ENCODE measurements around the gene KIF12. TPM values are rescaled to one million over a fixed set of nuclear protein-coding genes. Genes with fewer than 3 reads are reported as not detected.

The KIF12 gene
- total RNA-seq, 2 experiments from 2014 or later, result not detected

DNA sequence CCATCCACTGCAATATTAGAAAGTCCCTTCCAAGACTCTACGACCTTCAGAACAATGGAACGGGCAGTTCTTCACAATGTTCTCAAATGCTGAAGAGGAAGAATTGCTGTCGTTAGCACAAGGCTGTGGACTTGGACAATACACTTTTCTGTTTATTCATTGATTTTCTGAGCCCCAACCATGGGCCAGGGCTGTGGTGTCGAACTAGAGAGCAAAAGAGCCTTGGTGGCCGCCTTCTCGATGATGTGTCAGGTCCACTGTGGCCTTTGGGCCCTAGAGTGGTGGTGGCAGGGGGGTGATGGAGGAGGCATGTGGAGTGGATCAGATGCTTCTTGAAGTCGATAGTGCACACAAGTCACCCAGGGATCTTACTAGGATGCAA is 18.5 kb upstream of the KIF12 start:
- no peaks in the 10 kb centered on the region for H3K4me1 Mint-ChIP-seq
- H3K27me3 Mint-ChIP-seq, result peaks cover 30% of the 10 kb centered on the region
- no peaks in the 10 kb centered on the region for H3K9me3 Mint-ChIP-seq
- DNase-seq, result no peak
- H3K4me3 Mint-ChIP-seq, result no peak overlapping the region
- no peaks in the 10 kb centered on the region for H3K36me3 Mint-ChIP-seq
- no peak overlapping the region for H3K27ac Mint-ChIP-seq

DNA sequence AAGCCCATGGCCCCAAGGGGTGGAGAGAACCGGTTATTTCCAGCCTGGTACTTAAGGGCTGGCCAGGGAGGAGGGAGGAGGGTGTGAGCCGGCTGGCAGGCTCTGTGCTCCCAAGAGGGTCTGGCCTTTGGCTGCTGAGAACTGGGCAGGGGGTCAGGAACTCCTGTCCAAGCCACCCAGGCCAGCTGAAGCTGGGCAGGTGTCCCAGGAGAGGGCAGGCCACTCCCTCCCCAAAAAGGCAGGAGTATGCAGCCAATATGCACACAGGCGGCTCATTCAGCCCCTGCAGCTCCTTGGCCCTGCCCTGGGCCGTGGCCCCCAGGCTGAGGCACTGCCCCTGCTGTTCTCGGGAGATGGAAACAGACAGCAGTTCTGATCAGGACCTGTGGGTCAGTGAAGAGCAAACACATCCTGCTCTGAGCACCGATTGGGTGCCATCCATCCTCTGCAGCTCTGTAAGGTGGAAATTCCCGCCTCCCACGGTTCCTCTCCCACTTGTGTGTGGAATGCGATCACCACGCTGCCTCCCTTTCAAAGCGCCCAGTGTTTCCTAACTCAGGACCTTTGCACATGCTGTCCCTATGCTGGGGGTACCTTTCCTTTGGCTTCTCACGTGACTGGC is 17.1 kb upstream of the KIF12 start:
- no peak overlapping the region for H3K27ac Mint-ChIP-seq
- DNase-seq, result no peak
- peaks cover 30% of the 10 kb centered on the region for H3K27me3 Mint-ChIP-seq
- no peaks in the 10 kb centered on the region for H3K36me3 Mint-ChIP-seq
- no peaks in the 10 kb centered on the region for H3K4me1 Mint-ChIP-seq
- no peak overlapping the region for H3K4me3 Mint-ChIP-seq
- no peaks in the 10 kb centered on the region for H3K9me3 Mint-ChIP-seq

DNA sequence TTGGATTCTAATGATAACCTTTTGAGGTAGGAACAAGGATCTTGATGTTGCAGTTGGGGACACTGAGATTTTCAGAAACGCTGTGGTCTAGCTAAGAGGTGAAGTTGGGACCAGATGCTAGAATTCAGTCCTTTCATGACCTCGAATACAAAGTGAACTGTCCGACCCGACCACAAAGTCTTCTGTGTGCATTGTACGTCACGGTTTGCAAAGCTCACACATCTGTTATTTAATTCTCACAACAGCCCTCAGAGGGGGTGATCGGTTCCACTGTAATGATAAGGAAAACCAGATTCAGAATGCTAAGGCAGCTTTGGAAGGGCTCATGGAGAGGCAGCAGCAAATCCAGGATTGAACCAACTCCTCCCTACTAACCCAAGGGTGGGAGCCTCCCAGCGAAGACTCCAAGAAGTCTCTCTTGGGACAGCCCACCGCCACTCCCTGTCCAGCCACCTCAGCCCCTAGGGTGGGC is 16.6 kb upstream of the KIF12 start:
- H3K36me3 Mint-ChIP-seq, result no peaks in the 10 kb centered on the region
- DNase-seq, result no peak
- H3K27ac Mint-ChIP-seq, result no peak overlapping the region
- peaks cover 30% of the 10 kb centered on the region for H3K27me3 Mint-ChIP-seq
- no peaks in the 10 kb centered on the region for H3K9me3 Mint-ChIP-seq
- no peaks in the 10 kb centered on the region for H3K4me1 Mint-ChIP-seq
- no peak overlapping the region for H3K4me3 Mint-ChIP-seq

DNA sequence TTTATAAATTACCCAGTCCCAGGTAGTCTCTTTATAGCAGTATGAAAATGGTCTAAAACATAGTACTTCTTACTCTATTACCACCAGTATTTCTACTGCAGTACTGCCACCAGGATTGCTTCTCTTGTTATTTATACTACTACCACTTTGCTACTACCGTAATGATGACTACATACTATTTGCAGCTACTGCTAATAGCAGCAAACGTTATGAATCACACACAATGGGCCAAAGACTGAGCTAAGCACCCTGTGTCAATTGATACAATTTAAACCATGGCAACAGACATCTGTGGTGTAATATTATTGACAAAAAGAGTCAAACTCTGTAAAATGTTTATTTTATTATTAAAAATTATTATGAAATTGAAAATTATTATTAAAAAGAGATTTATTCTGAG is 15.3 kb upstream of the KIF12 start:
- H3K27me3 Mint-ChIP-seq, result peaks cover 30% of the 10 kb centered on the region
- H3K4me1 Mint-ChIP-seq, result no peaks in the 10 kb centered on the region
- H3K4me3 Mint-ChIP-seq, result no peak overlapping the region
- no peaks in the 10 kb centered on the region for H3K36me3 Mint-ChIP-seq
- no peak overlapping the region for H3K27ac Mint-ChIP-seq
- DNase-seq, result no peak
- no peaks in the 10 kb centered on the region for H3K9me3 Mint-ChIP-seq

DNA sequence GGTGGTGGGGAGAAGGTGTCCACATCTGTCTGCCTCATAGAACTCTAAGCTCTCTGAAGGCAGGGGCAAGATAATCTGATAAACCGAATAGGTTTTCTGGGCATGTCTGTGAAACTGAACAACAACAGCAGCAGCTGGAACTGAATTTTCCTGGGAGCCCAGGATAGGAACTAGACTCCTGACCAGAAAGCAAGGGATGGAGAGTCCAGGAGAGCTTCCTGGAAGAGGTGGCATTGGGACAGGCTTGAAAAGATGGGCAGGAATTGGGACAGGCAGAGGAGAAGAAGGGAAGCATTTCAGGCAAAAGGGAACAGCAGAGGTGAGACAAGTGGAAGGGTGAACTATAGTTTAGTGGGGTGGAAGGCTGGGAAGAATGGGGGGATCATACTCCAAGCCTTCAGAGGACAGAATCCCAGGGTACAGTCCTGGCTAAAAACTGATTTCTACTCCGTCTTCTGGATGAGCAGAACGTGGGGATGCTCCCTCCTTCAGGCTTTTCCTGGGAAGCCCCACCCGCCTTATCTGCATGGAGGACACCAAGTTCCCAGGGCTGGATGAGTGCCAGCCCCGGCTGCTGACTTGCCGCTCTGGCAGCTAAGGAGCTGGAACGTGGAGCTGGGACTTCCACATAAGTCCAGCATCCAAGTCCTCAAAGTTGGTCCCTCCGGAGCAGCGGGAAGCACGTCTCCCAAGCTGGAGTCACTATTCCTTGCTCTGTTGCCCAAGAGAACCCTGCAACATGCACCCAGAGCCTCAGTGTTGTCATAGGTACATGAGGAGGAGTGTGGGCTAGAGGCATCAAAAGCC is 13.9 kb upstream of the KIF12 start:
- no peaks in the 10 kb centered on the region for H3K9me3 Mint-ChIP-seq
- no peak overlapping the region for H3K4me3 Mint-ChIP-seq
- H3K27ac Mint-ChIP-seq, result no peak overlapping the region
- no peaks in the 10 kb centered on the region for H3K36me3 Mint-ChIP-seq
- H3K27me3 Mint-ChIP-seq, result peaks cover 26% of the 10 kb centered on the region
- H3K4me1 Mint-ChIP-seq, result no peaks in the 10 kb centered on the region
- no peak for DNase-seq

DNA sequence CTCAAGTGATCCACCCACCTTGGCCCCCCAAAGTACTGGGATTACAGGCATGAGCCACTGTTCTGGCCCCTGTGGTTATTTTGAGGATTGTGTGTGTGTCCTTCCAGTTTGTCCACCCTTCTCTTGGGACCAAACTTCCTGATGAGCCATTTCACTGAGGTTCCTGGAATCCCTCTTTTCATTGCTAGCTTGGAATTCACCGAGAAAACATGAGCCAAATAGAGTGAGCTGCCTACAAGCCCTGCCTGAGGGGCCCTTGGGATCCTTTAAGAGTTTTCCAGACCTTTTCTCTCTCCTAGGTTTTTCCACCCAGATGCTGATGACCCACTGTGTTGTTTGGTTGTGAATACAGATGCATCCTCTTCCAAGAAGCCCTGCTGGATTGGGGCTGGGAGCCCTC is 13.2 kb upstream of the KIF12 start:
- H3K9me3 Mint-ChIP-seq, result no peaks in the 10 kb centered on the region
- H3K27ac Mint-ChIP-seq, result no peak overlapping the region
- H3K4me3 Mint-ChIP-seq, result no peak overlapping the region
- H3K4me1 Mint-ChIP-seq, result no peaks in the 10 kb centered on the region
- H3K27me3 Mint-ChIP-seq, result peaks cover 21% of the 10 kb centered on the region
- no peak for DNase-seq
- no peaks in the 10 kb centered on the region for H3K36me3 Mint-ChIP-seq

DNA sequence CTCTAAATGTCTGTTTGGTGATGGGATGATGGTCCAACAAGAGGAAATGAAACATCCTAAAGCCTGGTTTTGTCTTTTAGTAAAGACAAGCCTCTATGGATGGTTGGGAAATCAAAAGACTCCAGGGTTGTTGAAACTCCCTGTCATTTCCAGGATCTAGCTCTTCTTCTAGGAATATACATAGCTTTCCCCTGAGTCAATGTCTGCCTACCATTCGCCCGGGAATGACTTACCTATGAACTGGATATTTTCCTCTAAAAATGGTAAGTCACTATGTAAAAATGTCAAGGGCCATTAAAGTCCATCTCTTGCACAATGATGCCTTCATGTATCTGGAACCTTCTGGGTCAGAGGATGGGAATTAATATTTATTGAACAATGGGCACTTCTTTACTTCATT is 11.1 kb upstream of the KIF12 start:
- Mint-ChIP-seq H3K4me1 (no peaks in the 10 kb centered on the region), H3K27me3 (peaks cover 17% of the 10 kb centered on the region), H3K36me3 (no peaks in the 10 kb centered on the region), H3K27ac (no peak overlapping the region), H3K4me3 (no peak overlapping the region), H3K9me3 (no peaks in the 10 kb centered on the region)
- no peak for DNase-seq

DNA sequence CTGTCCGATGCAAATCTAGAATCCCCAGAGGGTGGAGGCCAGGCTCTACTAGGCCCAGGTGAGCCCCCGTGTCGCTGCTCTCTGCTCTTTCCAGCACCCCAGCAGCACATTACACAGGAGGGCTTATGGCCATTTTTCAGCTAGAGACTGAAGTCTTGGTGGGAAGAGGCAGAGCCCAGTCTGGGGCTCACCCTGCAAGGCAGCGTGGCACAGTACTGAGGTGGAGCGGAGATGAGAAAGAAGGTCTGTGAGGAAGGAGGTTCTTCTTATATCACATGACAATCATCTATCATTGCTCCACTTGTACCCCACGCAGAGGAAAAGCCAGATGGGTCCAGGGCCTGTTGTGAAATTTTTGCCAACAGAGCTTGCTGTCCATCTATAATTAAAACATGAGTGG is 10.0 kb upstream of the KIF12 start:
- no peak for DNase-seq
- H3K4me1 Mint-ChIP-seq, result no peaks in the 10 kb centered on the region
- no peaks in the 10 kb centered on the region for H3K9me3 Mint-ChIP-seq
- no peak overlapping the region for H3K4me3 Mint-ChIP-seq
- H3K27me3 Mint-ChIP-seq, result peaks cover 16% of the 10 kb centered on the region
- H3K36me3 Mint-ChIP-seq, result no peaks in the 10 kb centered on the region
- H3K27ac Mint-ChIP-seq, result no peak overlapping the region

DNA sequence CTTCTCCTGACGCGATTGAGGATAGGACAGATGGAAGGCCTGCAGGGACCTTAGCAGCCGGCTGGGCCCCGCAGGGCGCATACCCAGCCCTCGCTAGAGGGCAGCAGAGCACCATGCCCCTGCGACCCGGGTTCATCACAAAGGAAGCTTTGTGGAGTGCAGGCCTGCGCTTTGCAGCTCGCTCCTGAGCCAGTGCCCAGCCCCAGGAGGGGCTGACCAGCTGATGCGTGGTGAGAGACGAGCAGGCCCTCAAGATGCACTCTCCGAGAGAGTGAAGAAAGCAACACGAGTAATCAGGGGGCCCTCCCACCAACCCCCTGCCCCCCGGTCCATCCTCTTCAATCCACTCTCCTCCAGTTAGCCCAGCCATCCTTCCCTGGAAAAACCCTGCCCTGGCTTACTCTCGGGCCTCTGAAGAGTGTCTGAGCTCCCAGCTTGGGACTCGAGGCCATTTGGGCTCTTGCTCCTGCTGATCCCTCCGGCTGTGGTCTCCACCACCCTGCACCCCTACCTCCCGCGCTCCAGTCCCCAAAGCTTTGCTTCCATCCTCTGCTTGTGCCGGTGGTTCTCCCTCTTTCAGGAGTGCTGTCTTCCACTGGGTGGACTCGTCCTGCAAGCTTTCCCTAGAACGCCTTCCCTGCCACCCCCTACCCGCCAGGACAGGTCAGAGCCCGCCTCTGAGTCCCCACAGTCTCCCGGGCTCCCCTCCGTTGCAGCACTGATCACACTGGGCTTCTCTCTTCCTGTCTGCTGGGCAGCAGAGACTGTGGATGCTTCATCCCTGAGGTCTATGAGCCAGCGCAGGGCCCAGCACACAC is 9.1 kb upstream of the KIF12 start:
- no peaks in the 10 kb centered on the region for H3K36me3 Mint-ChIP-seq
- H3K27me3 Mint-ChIP-seq, result peaks cover 10% of the 10 kb centered on the region
- H3K4me1 Mint-ChIP-seq, result no peaks in the 10 kb centered on the region
- DNase-seq, result peak; percentile 69
- no peak overlapping the region for H3K27ac Mint-ChIP-seq
- no peak overlapping the region for H3K4me3 Mint-ChIP-seq
- H3K9me3 Mint-ChIP-seq, result no peaks in the 10 kb centered on the region

DNA sequence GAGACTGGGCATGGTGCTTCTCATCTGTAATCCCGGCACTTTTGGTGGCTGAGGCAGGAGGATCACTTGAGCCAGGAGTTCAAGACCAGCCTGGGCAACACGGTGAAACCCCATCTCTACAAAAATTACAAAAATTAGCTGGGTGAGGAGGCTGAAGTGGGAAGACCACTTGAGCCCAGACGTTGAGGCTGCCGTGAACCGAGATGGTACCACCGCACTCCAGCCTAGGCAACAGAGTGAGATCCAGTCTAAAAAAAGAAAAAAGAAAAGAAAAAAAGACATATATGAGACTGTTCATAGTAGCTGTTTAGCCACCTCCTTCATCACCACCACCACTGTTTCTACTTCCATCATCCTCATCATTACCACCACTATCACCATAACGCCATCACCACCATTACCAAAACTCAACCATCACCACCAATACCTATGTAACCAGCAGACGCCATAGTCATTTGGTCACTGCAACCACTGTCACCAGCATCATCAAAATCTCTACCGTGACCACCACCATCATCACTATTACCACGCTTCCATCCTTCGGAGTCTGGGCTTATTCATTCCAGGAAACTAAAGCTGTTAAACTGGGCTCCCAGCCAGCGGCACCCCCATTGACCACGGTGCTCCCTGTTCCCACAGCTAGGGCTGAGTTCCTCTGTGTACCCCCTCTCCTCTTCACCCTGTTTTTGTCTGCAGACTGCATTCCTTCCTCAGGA is 8.4 kb upstream of the KIF12 start:
- Mint-ChIP-seq H3K4me3 (no peak overlapping the region), H3K36me3 (no peaks in the 10 kb centered on the region), H3K9me3 (peaks cover 3% of the 10 kb centered on the region), H3K4me1 (no peaks in the 10 kb centered on the region), H3K27ac (no peak overlapping the region), H3K27me3 (peaks cover 9% of the 10 kb centered on the region)
- DNase-seq, result no peak

DNA sequence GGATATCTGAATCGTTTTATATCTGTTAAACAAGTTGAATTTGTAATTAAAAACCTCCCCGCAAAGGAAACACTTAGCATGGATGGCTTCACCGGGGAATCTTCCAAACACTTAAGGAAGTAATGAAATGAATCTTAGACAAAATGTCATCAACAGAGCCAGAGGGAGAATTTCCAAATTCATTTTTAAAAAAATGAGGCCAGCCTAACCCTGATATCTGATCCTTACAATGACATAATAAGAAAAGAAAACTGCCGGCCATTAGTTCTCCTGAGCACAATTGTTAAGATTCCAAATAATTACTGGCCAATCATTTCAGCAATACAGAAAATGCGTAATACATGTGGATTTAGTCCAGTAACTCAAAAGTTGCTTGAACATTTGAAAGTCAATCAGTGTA is 6.1 kb upstream of the KIF12 start:
- no peak overlapping the region for H3K27ac Mint-ChIP-seq

DNA sequence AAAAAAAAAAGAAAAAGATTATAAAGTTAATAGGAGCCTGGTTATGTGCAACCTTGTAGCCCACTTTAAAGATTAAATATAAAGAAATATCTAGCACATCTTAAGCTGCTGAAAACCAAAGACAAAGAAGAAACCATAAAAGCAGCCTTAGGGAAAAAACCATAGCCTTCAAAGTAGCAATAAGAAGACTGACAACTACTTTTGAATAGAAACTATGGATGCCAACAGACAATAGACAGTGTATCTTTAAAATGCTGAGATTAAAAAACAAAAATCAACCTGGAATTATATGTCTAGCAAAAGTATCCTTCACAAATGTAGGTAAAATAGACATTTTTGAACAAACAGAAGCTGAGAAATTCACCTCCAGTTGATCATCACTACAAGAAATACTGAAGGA is 3.4 kb upstream of the KIF12 start:
- no peak for DNase-seq
- peaks cover 2% of the 10 kb centered on the region for H3K4me1 Mint-ChIP-seq
- no peak overlapping the region for H3K4me3 Mint-ChIP-seq
- H3K36me3 Mint-ChIP-seq, result no peaks in the 10 kb centered on the region
- H3K27ac Mint-ChIP-seq, result no peak overlapping the region
- peaks cover 7% of the 10 kb centered on the region for H3K9me3 Mint-ChIP-seq
- H3K27me3 Mint-ChIP-seq, result peaks cover 26% of the 10 kb centered on the region

More for the DNA sequence above, 6.1 kb upstream of the KIF12 start:
- H3K9me3 Mint-ChIP-seq, result peaks cover 7% of the 10 kb centered on the region
- peaks cover 13% of the 10 kb centered on the region for H3K27me3 Mint-ChIP-seq
- no peak overlapping the region for H3K4me3 Mint-ChIP-seq
- no peak for DNase-seq
- no peaks in the 10 kb centered on the region for H3K36me3 Mint-ChIP-seq
- no peaks in the 10 kb centered on the region for H3K4me1 Mint-ChIP-seq

DNA sequence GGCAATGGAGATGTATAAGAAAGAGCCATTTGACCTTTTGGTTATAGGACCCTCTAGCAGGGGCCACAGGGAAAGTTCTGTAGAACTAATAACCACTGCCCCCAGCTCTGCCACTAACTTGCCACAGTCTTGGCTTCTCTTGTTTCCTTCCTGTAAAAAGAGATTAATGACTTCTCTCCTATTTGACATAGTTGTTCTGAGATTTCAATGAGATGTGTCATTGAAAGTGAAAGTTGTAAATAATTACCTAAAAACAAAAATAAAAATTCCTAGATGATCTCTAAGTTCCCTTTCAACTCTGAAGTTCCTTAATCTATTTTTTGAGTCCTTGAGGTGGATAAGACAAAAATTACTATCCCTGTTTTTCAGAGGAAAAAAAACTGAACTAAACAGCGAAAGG is 1.4 kb upstream of the KIF12 start:
- H3K36me3 Mint-ChIP-seq, result no peaks in the 10 kb centered on the region
- H3K27me3 Mint-ChIP-seq, result peaks cover 45% of the 10 kb centered on the region
- DNase-seq, result no peak
- no peak overlapping the region for H3K4me3 Mint-ChIP-seq
- no peak overlapping the region for H3K27ac Mint-ChIP-seq
- H3K9me3 Mint-ChIP-seq, result peaks cover 7% of the 10 kb centered on the region
- peaks cover 6% of the 10 kb centered on the region for H3K4me1 Mint-ChIP-seq

DNA sequence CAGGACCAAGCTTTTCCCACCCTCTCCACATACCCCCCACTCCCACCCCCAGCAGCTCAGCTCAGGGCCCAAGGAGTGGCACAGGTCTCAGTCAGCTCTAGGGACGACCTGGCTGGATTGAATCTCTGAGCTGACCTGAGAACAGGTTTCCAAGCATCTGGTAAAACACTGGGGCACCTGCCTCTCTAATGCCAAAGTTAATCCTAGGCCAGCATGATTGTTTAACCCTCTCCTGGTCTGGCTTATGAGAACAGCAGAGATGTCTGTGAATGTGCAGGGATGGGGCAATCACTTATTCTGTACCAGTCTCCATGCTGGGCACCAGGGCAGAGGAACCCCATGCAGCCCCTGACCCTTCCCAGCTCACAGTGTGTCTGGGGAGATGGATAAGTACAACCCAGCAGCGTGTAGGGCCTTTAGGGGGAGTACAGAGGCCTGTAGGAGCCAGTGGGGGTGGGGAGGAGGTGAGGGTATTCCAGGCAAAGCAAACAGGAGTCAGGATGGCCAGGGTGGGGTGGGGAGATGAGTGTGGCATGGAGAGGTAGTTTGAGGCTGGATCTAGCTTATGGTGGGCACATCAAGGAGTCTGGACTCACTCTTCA is 678 bp upstream of the KIF12 start:
- H3K9me3 Mint-ChIP-seq, result peaks cover 7% of the 10 kb centered on the region

More for the DNA sequence above, 678 bp upstream of the KIF12 start:
- Mint-ChIP-seq H3K27me3 (peaks cover 52% of the 10 kb centered on the region), H3K4me1 (peaks cover 6% of the 10 kb centered on the region), H3K4me3 (no peak overlapping the region), H3K36me3 (no peaks in the 10 kb centered on the region), H3K27ac (no peak overlapping the region)
- DNase-seq, result no peak
